ENCODE results near the gene INPP5A.

INPP5A gene

DNA sequence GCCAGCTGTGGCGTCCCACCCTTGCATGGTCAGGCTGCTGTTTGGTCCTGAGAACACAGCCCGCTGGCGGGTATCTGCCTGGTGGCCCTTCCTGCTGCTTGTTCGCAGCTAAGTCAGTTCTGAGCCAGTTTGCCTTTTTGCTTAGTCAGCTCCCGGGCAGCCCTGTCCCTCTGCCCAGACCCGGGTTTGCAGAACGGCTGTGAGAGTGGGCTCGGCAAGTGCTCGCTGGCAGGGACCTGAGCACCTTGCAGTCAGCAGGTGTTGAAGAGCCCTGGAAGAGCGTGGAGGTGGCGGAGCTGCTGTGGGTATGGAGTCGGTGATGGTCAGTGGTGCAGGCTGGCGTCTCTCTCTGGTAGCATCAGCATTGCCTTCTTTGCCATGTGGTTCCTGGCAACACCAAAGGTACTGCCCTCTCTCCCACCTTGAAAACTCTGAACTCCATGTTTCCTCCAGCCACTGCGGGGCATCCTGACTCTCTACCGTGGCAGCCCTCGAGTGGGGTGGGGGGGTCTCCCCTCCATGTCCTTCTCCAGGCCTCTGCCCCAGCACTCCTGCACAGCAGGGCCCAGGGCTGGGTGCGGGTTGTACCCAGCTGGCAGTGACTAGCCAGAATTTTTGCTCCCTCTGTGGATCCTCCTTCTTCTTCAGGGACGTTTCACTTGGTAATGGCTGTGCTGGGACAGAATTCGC is 4.6 kb downstream of the INPP5A start:
- ATAC-seq, result no peak
- TF ChIP-seq ZFP3 (CRISPR knock-in tag; IDR thresholded peaks at IDR 0.05) (no peak), CSDC2 (CRISPR knock-in tag; IDR thresholded peaks at IDR 0.05) (no peak), ZNF565 (CRISPR knock-in tag; conservative IDR thresholded peaks at IDR 0.05; ENCODE audit: low read depth) (no peak), ESRRG (CRISPR knock-in tag; IDR thresholded peaks at IDR 0.05) (no peak)

DNA sequence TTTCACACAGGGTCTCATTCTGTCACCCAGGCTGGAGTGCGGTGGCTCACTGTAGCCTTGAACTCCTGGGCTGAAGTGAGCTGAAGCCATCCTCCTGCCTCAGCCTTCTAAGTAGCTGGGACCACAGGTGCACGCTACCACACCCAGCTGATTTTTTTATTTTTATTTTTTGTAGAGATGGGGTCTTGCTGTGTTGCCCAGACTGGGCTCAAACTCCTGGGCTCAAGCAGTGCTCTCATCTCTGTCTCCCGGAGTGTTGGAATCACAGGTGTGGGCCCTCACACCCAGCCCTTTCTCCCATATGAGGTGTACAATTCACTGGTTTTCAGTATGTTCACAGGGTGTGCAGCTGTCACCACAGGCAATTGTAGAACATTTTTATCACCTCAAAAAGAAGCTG is 5.2 kb downstream of the INPP5A start:
- no peak for ATAC-seq
- TF ChIP-seq CSDC2 (CRISPR knock-in tag; IDR thresholded peaks at IDR 0.05), result no peak
- no peak for TF ChIP-seq ZFP30 (CRISPR knock-in tag; IDR thresholded peaks at IDR 0.05)

DNA sequence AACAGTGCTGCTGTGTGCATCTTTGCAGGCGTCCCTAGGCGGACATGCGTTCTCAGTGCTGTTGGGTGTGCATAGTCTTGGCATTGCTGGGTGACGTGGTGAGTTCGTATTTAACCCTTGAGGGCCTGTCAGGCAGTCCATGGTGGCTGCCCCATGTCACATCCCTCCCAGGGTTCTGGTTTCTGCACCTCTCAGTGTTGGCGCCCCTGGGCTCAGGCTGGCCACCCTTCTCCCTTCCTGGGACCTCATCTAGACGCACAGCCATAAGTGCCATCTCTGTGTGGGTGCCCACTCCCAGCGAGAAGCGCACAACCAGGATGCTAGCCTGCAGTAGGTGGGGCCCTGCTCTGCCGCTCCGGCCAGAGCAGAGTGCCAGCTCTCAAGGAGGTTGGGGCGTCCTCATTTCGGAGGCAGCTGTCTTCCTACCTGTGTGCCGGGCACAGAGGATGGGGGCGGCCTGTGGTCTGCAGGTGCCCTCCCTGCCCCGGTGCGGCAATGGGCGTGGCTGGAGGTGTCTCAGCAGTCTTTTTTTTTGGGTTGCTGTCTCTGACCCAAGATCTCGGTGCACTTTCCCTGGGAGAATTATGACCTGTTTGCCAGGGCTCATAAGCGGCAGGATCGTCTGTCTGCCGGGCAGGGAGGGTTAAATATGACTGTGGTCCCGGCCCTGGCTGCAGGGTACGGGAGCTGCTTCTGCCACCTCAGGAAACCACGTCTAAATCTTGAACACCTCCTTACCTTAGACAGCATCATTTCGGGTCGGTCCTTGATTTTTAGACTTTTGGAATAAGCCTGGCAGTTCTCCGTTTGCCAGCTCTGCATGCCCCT is 6.5 kb downstream of the INPP5A start:
- ATAC-seq, result no peak
- TF ChIP-seq BACH2 (CRISPR knock-in tag; IDR thresholded peaks at IDR 0.05; ENCODE audit: borderline replicate concordance) (no peak), ZNF565 (CRISPR knock-in tag; conservative IDR thresholded peaks at IDR 0.05; ENCODE audit: low read depth) (no peak), ZNF70 (CRISPR knock-in tag; IDR thresholded peaks at IDR 0.05) (no peak), TCF4 (CRISPR knock-in tag; IDR thresholded peaks at IDR 0.05; ENCODE audit: borderline replicate concordance) (no peak), CSDC2 (CRISPR knock-in tag; IDR thresholded peaks at IDR 0.05) (no peak), TOX (CRISPR knock-in tag; IDR thresholded peaks at IDR 0.05; ENCODE audit: borderline replicate concordance) (no peak), ISL1 (CRISPR knock-in tag; IDR thresholded peaks at IDR 0.05) (no peak), ZFP30 (CRISPR knock-in tag; IDR thresholded peaks at IDR 0.05) (no peak), SNAI2 (CRISPR knock-in tag; IDR thresholded peaks at IDR 0.05) (no peak), ESRRG (CRISPR knock-in tag; IDR thresholded peaks at IDR 0.05) (no peak), ZNF8 (CRISPR knock-in tag; IDR thresholded peaks at IDR 0.05) (no peak), OSR1 (CRISPR knock-in tag; IDR thresholded peaks at IDR 0.05) (no peak)
- TF ChIP-seq, protein P1, sequence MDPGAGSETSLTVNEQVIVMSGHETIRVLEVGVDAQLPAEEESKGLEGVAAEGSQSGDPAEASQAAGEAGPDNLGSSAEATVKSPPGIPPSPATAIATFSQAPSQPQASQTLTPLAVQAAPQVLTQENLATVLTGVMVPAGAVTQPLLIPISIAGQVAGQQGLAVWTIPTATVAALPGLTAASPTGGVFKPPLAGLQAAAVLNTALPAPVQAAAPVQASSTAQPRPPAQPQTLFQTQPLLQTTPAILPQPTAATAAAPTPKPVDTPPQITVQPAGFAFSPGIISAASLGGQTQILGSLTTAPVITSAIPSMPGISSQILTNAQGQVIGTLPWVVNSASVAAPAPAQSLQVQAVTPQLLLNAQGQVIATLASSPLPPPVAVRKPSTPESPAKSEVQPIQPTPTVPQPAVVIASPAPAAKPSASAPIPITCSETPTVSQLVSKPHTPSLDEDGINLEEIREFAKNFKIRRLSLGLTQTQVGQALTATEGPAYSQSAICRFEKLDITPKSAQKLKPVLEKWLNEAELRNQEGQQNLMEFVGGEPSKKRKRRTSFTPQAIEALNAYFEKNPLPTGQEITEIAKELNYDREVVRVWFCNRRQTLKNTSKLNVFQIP (CRISPR knock-in tag; IDR thresholded peaks at IDR 0.05; ENCODE audit: borderline replicate concordance, low read depth), result no peak
- TF ChIP-seq, protein P2, sequence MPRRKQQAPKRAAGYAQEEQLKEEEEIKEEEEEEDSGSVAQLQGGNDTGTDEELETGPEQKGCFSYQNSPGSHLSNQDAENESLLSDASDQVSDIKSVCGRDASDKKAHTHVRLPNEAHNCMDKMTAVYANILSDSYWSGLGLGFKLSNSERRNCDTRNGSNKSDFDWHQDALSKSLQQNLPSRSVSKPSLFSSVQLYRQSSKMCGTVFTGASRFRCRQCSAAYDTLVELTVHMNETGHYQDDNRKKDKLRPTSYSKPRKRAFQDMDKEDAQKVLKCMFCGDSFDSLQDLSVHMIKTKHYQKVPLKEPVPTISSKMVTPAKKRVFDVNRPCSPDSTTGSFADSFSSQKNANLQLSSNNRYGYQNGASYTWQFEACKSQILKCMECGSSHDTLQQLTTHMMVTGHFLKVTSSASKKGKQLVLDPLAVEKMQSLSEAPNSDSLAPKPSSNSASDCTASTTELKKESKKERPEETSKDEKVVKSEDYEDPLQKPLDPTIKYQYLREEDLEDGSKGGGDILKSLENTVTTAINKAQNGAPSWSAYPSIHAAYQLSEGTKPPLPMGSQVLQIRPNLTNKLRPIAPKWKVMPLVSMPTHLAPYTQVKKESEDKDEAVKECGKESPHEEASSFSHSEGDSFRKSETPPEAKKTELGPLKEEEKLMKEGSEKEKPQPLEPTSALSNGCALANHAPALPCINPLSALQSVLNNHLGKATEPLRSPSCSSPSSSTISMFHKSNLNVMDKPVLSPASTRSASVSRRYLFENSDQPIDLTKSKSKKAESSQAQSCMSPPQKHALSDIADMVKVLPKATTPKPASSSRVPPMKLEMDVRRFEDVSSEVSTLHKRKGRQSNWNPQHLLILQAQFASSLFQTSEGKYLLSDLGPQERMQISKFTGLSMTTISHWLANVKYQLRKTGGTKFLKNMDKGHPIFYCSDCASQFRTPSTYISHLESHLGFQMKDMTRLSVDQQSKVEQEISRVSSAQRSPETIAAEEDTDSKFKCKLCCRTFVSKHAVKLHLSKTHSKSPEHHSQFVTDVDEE (CRISPR knock-in tag; IDR thresholded peaks at IDR 0.05), result no peak
- TF ChIP-seq, protein P3, sequence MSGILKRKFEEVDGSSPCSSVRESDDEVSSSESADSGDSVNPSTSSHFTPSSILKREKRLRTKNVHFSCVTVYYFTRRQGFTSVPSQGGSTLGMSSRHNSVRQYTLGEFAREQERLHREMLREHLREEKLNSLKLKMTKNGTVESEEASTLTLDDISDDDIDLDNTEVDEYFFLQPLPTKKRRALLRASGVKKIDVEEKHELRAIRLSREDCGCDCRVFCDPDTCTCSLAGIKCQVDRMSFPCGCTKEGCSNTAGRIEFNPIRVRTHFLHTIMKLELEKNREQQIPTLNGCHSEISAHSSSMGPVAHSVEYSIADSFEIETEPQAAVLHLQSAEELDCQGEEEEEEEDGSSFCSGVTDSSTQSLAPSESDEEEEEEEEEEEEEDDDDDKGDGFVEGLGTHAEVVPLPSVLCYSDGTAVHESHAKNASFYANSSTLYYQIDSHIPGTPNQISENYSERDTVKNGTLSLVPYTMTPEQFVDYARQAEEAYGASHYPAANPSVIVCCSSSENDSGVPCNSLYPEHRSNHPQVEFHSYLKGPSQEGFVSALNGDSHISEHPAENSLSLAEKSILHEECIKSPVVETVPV (CRISPR knock-in tag; IDR thresholded peaks at IDR 0.05), result no peak

DNA sequence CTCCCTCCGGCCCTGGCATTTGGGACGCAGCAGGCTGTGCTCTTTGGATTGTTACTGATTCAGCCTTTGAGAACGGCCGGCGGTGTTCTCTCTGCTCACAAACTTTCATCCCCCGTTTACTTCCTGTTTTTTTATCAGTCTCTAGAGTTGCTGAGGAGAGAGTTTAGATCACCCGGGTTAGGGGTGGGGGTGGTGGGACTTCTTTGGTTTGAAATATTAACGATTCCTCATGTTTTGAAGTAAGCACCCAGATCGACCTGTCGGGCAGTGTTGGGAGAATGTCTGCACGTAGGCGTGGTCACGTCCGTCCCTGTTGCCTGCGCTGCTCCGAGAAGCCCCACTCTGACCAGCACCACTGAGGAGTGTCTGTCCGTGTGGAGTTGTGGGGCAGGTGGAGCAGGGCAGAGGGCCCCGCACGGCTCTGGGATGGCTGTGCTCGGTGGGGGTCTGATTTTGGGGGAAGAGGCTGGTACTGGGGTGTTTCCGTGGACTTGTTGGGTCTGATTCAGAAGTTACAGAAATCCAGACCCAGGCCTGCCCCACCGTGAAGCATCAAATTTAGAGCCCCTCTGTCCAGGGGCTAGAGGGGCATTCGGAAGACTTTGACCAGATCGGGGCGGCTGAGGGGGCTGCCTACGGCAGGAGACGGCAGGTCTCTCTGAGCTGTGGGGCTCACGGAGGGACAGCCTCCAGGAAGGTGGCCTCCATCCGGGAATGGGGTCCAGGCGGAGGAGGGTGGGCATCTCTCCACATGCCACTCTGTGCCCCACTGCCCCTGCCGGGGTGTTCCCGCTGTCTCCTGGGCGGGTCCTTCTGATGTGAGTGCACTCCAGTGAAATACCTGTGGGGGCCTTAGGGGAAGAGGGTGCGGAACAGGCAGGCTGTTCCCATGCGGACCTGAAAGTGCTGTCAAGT is 7.4 kb downstream of the INPP5A start:
- ATAC-seq, result no peak
- TF ChIP-seq RARB (CRISPR knock-in tag; IDR thresholded peaks at IDR 0.05) (no peak), BACH2 (CRISPR knock-in tag; IDR thresholded peaks at IDR 0.05; ENCODE audit: borderline replicate concordance) (no peak), ARNTL (CRISPR knock-in tag; IDR thresholded peaks at IDR 0.05; ENCODE audit: borderline replicate concordance, low read depth) (no peak), TCF4 (CRISPR knock-in tag; IDR thresholded peaks at IDR 0.05; ENCODE audit: borderline replicate concordance) (no peak), SNAI2 (CRISPR knock-in tag; IDR thresholded peaks at IDR 0.05) (no peak), ESRRG (CRISPR knock-in tag; IDR thresholded peaks at IDR 0.05) (no peak), ZFP30 (CRISPR knock-in tag; IDR thresholded peaks at IDR 0.05) (no peak), ISL1 (CRISPR knock-in tag; IDR thresholded peaks at IDR 0.05) (no peak)
- TF ChIP-seq, protein P2 (CRISPR knock-in tag; IDR thresholded peaks at IDR 0.05), result no peak
- TF ChIP-seq, protein P4, sequence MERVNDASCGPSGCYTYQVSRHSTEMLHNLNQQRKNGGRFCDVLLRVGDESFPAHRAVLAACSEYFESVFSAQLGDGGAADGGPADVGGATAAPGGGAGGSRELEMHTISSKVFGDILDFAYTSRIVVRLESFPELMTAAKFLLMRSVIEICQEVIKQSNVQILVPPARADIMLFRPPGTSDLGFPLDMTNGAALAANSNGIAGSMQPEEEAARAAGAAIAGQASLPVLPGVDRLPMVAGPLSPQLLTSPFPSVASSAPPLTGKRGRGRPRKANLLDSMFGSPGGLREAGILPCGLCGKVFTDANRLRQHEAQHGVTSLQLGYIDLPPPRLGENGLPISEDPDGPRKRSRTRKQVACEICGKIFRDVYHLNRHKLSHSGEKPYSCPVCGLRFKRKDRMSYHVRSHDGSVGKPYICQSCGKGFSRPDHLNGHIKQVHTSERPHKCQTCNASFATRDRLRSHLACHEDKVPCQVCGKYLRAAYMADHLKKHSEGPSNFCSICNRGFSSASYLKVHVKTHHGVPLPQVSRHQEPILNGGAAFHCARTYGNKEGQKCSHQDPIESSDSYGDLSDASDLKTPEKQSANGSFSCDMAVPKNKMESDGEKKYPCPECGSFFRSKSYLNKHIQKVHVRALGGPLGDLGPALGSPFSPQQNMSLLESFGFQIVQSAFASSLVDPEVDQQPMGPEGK (CRISPR knock-in tag; IDR thresholded peaks at IDR 0.05; ENCODE audit: borderline replicate concordance), result no peak
- TF ChIP-seq, protein P1 (CRISPR knock-in tag; IDR thresholded peaks at IDR 0.05; ENCODE audit: borderline replicate concordance, low read depth), result no peak

Measured in SK-N-SH treated with all-trans-retinoic acid at 6 μM for 48 hours (cell line).